ENCODE data around the gene PKP3. TPM values are rescaled to one million over a fixed set of nuclear protein-coding genes. Genes with fewer than 3 reads are reported as not detected.

Gene PKP3
- total RNA-seq, 4 donors from 2014 or later = 612 to 880 (median 754) TPM

- TF ChIP-seq CTCF (IDR thresholded peaks at IDR 0.05) = no peak
- no peak for TF ChIP-seq POLR2A (IDR thresholded peaks at IDR 0.05)
- intact Hi-C loops (cut with DNase I; ENCODE audit: low total_unique reads) = no loop called here
- 75 to 85% methylated on average over 4 of the region's 4 CpGs for WGBS, 2 donors
- no peak overlapping the region for H3K4me3 ChIP-seq (ENCODE audit: low read depth, poor library complexity, severe bottlenecking)
- no peak for DNase-seq (ENCODE audit: low spot score in 2 of 2)
These were observed 31.3 kb downstream of the PKP3 start for GRCh38 chr11:425301-425700.

- intact Hi-C loops (cut with DNase I; ENCODE audit: low total_unique reads) = no loop called here
- 90 to 96% methylated on average over 7 to 8 of the region's 8 CpGs for WGBS, 2 donors
- TF ChIP-seq CTCF (IDR thresholded peaks at IDR 0.05) (no peak), POLR2A (IDR thresholded peaks at IDR 0.05) (no peak)
- no peak overlapping the region for H3K4me3 ChIP-seq (ENCODE audit: low read depth, poor library complexity, severe bottlenecking)
- DNase-seq (ENCODE audit: low spot score in 2 of 2) = no peak
These were observed 32.8 kb downstream of the PKP3 start for GRCh38 chr11:426851-427250.

- no peak for DNase-seq (ENCODE audit: low spot score in 2 of 2)
- WGBS, 2 donors = 92 to 93% methylated on average over 22 to 24 of the region's 24 CpGs
- intact Hi-C loops (cut with DNase I; ENCODE audit: low total_unique reads) = no loop called here
- no peak overlapping the region for H3K4me3 ChIP-seq (ENCODE audit: low read depth, poor library complexity, severe bottlenecking)
- TF ChIP-seq CTCF (IDR thresholded peaks at IDR 0.05) (no peak), POLR2A (IDR thresholded peaks at IDR 0.05) (no peak)
These were observed 34.3 kb downstream of the PKP3 start for GRCh38 chr11:428295-428694.

GRCh38 chr11:429391-429790 lies 35.4 kb downstream of the PKP3 start:
- no peak for DNase-seq (ENCODE audit: low spot score in 2 of 2)
- 83 to 91% methylated on average over 24 to 27 of the region's 27 CpGs for WGBS, 2 donors

GRCh38 chr11:429931-430456 lies 36.0 kb downstream of the PKP3 start:
- WGBS, 2 donors = 54 to 60% methylated on average over 22 to 24 of the region's 25 CpGs

More at GRCh38 chr11:429391-429790, 35.4 kb downstream of the PKP3 start:
- H3K4me3 ChIP-seq (ENCODE audit: low read depth, poor library complexity, severe bottlenecking) = no peak overlapping the region
- no peak for TF ChIP-seq POLR2A (IDR thresholded peaks at IDR 0.05)
- TF ChIP-seq CTCF (IDR thresholded peaks at IDR 0.05) = no peak
- intact Hi-C loops (cut with DNase I; ENCODE audit: low total_unique reads) = no loop called here

More at GRCh38 chr11:429931-430456, 36.0 kb downstream of the PKP3 start:
- intact Hi-C loops (cut with DNase I; ENCODE audit: low total_unique reads) = no loop called here
- no peak for DNase-seq (ENCODE audit: low spot score in 2 of 2)
- TF ChIP-seq POLR2A (IDR thresholded peaks at IDR 0.05) = no peak
- TF ChIP-seq CTCF (IDR thresholded peaks at IDR 0.05) = no peak
- H3K4me3 ChIP-seq (ENCODE audit: low read depth, poor library complexity, severe bottlenecking) = no peak overlapping the region

Measured in lower leg skin (tissue), 4 donors.